AG08396 (cell line): ENCODE results near the gene NNMT.
A peak's percentile ranks its signal among the peaks of the same experiment; 100 is the strongest.

Experiments used
- DNase-seq: peaks from one replicate; pipeline ENCODE4 v3.0.0; 2012; ENCODE audit warnings: low spot score, mixed read lengths

NNMT gene

DNA sequence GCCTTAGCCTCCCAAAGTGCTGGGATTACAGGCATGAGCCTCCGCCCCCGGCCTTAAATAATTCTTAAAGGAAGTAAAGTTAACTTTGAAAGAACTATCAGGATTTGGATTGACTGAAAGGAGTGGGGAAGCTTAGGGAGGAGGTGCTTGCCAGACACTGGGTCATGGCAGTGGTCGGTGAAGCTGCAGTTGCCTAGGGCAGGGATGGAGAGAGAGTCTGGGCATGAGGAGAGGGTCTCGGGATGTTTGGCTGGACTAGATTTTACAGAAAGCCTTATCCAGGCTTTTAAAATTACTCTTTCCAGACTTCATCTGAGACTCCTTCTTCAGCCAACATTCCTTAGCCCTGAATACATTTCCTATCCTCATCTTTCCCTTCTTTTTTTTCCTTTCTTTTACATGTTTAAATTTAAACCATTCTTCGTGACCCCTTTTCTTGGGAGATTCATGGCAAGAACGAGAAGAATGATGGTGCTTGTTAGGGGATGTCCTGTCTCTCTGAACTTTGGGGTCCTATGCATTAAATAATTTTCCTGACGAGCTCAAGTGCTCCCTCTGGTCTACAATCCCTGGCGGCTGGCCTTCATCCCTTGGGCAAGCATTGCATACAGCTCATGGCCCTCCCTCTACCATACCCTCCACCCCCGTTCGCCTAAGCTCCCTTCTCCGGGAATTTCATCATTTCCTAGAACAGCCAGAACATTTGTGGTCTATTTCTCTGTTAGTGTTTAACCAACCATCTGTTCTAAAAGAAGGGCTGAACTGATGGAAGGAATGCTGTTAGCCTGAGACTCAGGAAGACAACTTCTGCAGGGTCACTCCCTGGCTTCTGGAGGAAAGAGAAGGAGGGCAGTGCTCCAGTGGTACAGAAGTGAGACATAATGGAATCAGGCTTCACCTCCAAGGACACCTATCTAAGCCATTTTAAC lies at the start of gene NNMT:
Gene NNMT, plus strand, starts transcription at position 724 of the 929 bp plus-strand sequence. Its CDS starts 158 bp downstream, at position 882.
- peak; percentile 71 for DNase-seq

- DNase-seq, result no peak
Observed at GRCh38 chr11:114247070-114247789, 49.0 kb upstream of the NNMT start.

GRCh38 chr11:114250180-114250579 lies 46.0 kb upstream of the NNMT start:
- DNase-seq, result no peak

DNA sequence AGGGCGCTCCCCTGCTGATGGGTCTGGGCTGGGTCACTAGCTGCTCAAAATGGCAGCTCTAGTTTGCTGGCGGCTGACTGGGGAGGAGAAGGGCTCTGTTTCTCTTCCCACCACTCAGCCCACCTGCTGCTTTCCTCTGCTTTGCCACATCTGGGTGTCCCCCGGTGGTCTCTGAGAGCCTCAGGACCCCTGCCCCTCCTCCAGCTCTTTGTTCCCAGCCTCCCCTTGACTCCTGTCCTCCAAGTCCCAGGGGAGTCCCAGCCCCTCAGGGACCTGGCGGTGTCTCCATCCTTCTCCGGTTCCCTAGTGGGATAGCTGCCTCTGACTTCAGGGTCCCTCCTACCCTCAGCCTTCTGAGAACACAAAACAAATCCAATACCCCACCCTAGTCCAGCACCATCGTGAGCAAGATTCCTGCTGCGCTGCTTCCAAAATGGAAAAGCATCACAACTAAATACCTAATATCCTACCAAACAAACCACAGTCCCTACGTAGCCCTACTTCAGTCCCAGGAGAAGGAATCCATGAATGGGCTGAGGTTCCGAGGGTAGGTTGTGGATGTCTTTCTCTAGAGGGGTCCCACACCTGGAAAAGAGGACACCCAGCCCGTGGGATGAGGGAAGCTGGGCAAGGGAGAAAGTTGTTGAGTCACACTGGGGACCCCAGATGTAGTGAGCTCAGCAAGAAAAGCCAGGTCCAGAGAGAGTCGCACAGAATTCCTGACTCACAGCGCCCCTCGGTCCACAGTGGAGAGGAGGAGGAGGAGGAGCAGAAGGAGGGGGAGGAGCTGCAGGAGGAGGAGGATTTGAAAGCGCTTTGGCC lies 45.0 kb upstream of the NNMT start:
- DNase-seq, result no peak

DNA sequence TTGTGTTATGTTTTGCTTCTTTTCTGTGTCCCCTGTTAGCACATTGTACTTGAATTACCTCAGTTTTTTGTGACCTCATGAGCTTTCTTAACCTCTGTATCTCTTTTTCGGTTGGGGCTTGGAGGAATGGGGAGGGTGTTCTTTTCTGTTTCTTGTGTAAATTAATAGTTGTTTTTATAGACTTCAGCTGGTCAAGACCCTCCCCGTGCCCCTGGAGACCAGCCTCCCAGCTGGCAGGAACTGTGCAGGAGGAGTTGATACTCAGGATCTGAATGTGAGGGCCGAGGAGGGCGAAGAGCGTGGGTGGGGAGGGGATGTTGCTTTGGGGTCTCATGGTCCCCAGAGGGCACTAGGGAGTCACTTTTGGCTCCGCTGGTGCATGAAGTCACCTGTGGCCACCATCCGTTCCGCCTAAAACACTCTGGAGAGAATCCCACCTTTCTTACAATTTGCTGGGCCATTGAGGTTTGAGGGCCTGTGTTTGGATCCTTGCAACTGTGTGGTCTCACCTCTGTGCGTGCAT lies 44.3 kb upstream of the NNMT start:
- DNase-seq, result no peak

DNA sequence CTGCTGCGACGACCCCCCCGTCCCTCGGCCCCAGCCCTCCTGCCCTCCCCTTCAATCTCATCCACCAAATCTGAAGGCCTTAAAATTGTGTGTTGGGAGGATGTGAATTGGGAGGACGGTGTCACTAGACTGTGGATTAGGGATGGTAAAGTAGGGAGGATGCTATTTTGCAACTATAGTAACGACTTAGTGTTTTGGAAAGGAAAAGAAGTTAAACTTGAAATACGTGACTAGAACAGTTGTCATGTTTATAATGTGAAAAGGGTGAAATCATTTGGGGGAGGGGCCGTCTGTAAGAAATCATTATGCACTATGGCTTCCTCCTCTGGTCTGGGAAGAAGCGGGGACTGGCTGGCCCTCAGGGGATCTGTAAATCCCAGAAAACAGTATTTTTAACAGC lies 43.4 kb upstream of the NNMT start:
- DNase-seq, result no peak

DNA sequence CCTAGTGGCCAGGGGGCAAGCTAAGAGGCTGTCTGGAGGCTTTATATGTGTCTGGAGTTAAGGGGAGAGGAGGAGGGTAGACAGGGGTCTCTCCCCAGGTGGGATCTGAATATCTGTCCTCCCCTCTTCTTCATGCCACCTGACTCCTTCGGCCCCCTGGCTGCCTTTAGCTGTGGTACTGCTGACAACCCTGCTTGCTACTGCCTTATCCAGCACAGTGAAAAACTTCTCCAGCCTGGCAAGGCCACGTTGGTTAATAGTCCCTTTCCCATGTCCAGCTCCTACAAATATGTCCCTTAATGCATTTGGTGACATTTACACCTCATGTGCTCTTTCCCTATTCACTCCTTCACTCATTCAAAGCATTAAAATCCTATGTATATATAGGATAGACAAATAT lies 42.4 kb upstream of the NNMT start:
- no peak for DNase-seq

GRCh38 chr11:114254571-114255146 lies 41.5 kb upstream of the NNMT start:
- no peak for DNase-seq

DNA sequence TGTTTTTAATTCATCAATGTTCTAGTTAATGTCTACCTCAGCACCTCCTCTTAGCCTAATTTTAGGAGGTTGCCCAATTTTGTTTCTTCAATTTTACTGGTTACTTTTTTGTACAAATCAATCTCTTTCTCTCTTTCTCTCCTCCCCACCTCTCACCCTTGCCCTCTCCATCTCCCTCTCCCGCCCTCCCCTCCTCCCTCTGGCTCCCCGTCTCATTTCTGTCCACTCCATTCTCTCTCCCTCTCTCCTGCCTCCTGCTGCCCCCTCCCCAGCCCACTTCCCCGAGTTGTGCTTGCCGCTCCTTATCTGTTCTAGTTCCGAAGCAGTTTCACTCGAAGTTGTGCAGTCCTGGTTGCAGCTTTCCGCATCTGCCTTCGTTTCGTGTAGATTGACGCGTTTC lies 40.9 kb upstream of the NNMT start:
- no peak for DNase-seq

DNA sequence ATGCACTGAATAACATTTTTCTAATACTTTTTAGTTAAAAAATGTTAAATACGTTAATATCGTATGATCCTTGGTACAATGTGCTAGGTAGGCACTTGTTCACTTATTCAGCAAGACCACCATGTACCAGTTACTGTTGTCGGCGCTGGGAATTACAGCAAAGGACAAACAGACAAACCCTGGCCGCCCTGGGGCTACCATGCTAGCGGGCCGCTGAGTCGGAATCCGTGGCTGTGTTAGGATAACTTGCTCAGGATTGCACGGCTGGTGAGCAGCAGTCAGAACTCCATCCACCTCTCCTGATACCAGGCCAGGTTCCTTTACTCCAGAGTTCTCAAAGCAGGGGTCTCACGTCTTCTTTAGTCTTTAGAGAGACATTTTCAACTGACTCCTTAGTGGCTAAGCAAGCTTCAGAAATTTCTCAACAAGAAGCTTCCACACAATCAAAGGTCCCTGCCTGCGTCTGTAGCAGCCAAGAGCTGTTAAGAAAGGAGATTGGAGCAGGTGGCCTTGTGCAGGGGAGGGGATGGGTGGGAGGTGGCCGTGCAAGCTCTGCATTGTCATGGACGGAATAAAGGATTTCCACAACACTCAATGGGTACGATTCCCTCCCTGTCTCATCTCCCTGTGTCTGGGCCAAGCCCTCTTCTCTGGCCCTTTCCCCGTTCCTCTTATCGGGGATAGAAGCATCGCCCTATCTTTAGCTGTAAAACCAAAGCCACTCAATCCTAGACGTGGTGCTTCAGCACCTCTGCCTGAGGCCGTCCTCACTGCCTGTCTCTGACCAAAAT lies 39.8 kb upstream of the NNMT start:
- DNase-seq, result no peak

- DNase-seq, result no peak
Observed at GRCh38 chr11:114256967-114257286, 39.3 kb upstream of the NNMT start.

- DNase-seq, result no peak
Observed at GRCh38 chr11:114257621-114258558, 38.3 kb upstream of the NNMT start.

- no peak for DNase-seq
Observed at GRCh38 chr11:114258696-114259095, 37.5 kb upstream of the NNMT start.

DNA sequence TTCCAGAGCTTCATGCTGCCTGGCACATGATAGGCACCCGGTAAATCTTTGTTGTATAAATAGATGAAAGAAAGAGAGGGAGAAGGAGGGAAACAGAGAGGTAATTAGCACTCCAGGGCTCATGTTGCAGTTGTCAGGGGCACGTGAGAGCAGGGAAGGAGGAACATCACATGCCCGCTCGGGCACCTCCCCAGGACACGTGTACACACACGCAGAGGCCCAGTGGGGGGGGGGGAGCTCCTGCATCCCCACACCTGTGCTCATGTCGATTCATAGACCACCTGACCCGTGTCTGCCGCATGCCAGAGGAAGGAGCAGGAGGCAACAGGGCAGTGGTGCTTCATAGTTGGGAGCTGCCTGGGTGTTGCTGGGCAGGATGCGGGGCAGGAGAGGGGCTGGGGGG lies 37.1 kb upstream of the NNMT start:
- DNase-seq, result no peak

GRCh38 chr11:114259551-114259983 lies 36.6 kb upstream of the NNMT start:
- DNase-seq, result no peak

GRCh38 chr11:114260077-114260476 lies 36.1 kb upstream of the NNMT start:
- DNase-seq, result no peak

DNA sequence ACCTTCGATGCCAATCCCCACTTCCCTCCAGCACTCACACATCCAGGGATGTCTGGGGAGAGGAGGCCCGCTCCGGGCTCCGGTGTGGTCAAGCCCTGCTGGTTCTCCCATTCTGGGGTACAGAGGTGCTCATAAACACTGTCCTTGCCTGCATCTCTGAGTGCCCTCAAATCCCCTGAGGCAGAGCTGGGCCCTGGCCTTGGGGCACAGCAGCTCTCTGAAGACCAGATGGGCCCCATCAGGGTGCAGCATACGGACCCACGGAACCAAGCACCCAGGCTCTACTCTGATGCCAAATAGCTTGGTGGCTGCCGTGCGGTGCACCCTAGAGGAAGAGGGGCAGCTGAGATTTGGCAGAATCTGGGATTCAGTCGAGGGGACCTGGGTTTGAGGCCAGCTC lies 35.7 kb upstream of the NNMT start:
- no peak for DNase-seq

- DNase-seq, result no peak
Observed at GRCh38 chr11:114261791-114262190, 34.4 kb upstream of the NNMT start.

- DNase-seq, result peak; percentile 69
Observed at GRCh38 chr11:114262681-114263512, 33.3 kb upstream of the NNMT start.
